ENCODE data around the gene ZXDC.

ZXDC gene

GRCh38 chr3:126490619-126491018 lies 14.9 kb upstream of the ZXDC start:
- no peak for DNase-seq (ENCODE audit: low read depth)

- DNase-seq (ENCODE audit: low read depth), result no peak
Observed at GRCh38 chr3:126488886-126489569, 13.3 kb upstream of the ZXDC start.

- no peak for DNase-seq (ENCODE audit: low read depth)
Observed at GRCh38 chr3:126488185-126488584, 12.5 kb upstream of the ZXDC start.

GRCh38 chr3:126487151-126487771 lies 11.6 kb upstream of the ZXDC start:
- no peak for DNase-seq (ENCODE audit: low read depth)

GRCh38 chr3:126486360-126486847 lies 10.7 kb upstream of the ZXDC start:
- no peak for DNase-seq (ENCODE audit: low read depth)

GRCh38 chr3:126485956-126486355 lies 10.3 kb upstream of the ZXDC start:
- DNase-seq (ENCODE audit: low read depth), result no peak

DNA sequence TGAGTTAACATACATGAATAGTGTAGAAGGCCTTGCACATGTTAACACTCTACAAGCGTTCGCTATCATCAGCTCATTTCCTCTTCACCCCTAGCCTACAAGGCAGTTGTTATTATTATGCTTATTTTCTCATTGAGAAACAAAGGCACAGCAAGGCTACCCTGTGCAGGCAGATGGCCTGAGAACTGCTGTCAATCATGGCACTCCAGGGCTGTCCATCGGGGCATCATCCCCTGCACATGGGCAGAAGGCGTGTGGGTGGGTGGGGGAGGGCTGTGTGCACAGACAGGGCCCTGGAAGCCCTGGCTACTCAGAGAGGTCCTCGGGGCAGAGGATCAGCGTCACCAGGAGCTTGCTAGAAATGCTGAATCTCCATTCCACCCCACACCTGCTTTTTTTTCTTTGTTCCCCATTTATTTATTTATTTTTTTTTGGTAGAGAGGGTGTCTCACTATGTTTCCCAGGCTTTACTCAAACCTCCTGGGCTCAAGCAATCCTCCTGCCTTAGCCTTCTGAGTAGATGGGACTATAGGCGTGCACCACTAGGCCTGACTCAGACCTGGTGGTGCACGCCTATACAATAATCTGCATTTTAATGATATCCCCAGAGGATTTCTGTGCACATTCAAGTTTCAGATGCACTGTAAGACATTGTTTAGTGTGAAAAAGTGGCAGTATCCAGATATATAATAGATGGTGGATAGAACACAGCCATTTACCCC lies 9.6 kb upstream of the ZXDC start:
- DNase-seq (ENCODE audit: low read depth), result no peak

DNA sequence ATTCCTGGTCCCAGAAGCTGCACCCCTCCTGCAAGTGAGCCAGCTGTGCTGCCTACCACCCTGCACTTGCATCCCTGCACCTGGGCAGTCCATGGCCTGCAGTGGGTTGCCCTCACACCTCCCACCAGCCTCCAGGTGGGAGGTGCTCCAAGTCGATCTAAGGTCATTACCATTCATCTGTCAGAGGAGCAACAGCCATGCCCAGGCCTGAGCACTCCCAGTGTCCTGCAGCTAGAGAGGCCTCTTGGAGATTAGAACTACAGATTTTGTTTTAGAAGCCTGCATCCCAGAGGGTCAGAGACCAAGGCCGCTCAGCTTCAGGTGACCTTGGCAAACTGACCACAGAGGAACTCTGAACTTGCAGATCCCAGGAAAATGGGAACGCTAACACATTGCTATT lies 9.0 kb upstream of the ZXDC start:
- DNase-seq (ENCODE audit: low read depth), result no peak

GRCh38 chr3:126484148-126484547 lies 8.5 kb upstream of the ZXDC start:
- no peak for DNase-seq (ENCODE audit: low read depth)

DNA sequence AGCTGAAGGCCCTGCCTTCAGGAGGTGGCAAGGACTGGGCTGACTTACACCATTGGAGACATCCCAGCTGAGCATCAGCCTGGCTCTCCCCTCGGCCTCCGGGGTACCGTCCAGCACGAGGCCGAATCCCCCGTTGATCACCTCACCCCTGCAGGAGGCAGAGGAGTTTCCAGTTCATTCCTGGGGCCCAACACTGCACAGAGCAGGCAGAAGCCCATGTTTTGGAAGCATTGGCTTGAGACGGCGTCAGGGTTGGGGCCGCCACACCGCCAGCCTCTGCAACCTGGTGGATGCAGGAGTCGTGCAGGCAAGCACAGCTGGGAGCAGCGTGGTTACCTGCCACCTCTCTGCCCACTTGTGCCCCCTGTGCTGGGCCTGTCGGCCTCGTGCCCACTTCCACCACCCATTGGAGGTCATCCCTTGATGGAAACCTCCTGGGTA lies 7.7 kb upstream of the ZXDC start:
- no peak for DNase-seq (ENCODE audit: low read depth)

DNA sequence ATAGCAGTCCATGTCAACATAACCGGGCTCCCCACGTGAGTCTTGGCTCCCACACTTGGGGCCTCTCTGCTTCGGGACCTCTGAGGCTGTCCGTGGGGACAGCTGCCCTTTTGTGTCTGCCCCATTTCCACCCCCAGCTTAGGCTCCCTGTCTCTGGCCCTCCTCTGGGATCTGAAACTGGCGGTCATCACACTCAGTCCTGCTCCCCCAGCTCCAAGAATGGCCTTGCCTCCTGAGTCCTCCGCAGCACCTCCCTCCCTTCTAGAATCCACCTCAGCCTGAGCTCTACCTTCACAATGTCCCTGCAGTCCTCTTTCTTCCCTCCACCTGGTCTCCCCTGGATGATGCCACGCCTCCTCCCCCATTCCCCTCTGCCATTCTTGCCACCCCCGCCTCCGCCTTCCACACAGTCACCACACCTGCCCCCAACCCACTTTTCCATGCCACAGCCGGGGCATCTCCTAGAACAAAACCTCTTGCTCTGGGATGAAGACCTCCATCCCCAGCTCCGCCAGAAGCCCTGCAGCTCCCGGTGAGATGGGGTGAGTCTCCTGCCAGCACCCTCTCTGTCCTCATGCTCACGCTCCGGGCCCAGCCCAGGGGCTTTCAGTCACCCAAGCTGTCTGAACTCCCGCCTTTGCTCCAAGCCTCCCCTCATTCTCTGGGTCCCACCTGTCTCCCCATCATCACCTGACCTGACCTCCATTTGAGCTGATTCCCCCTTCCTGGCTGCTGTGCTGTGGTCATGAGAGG lies 7.0 kb upstream of the ZXDC start:
- DNase-seq (ENCODE audit: low read depth), result no peak

DNA sequence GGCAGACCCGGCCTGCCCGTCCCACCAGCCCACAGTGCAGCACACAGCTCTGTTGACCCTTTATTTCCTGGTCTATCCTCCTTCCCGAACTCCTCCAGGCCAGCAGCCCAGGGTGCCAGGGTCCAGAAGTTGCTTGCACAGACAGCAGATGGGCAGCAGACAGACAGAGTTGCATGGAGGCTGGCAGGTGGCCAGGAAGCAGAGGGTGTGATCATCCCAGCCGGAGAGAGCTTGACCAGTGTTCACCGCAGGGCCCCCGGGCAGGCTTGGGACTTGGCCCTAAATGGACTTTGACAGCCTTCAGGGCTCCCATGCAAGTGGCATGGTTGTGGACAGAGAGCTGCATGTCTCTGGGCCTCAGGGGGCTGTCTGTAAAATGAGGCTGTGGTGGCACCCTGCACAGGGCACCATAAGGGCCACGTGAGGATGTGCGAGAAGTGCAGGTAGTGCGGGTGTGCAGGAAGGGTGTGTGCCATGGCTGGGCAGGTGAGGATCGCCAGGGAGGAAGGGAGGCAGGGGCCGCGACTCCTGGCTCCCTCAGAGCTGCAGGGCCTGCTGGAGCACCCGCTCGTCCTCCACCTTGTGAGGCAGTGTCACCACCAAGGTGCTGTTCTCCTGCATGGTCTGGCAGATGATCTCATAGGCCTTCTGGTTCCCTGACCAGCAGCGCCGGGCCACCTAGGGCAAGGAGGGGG lies 6.3 kb upstream of the ZXDC start:
- no peak for DNase-seq (ENCODE audit: low read depth)

DNA sequence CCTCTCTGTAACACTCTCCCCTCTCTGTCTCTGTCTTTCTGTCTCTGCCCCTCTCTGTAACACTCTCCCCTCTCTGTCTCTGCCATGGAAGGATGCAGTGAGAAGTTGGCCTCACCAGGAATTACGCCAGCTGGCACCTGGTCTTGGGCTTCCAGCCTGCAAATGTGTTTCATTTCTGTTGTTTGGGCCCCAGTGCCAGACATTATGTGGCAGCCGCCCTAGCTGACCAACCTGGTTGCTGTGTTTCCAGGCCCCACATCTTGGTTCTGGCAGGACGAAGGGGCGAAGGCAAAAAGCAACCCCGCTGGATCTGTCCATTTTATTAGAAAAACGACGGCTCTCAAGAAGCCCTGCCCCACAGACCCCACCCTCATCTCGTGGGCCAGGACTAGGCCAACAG lies 5.2 kb upstream of the ZXDC start:
- no peak for DNase-seq (ENCODE audit: low read depth)

- DNase-seq (ENCODE audit: low read depth), result no peak
Observed at GRCh38 chr3:126480206-126480605, 4.5 kb upstream of the ZXDC start.

GRCh38 chr3:126479642-126480041 lies 4.0 kb upstream of the ZXDC start:
- no peak for DNase-seq (ENCODE audit: low read depth)

DNA sequence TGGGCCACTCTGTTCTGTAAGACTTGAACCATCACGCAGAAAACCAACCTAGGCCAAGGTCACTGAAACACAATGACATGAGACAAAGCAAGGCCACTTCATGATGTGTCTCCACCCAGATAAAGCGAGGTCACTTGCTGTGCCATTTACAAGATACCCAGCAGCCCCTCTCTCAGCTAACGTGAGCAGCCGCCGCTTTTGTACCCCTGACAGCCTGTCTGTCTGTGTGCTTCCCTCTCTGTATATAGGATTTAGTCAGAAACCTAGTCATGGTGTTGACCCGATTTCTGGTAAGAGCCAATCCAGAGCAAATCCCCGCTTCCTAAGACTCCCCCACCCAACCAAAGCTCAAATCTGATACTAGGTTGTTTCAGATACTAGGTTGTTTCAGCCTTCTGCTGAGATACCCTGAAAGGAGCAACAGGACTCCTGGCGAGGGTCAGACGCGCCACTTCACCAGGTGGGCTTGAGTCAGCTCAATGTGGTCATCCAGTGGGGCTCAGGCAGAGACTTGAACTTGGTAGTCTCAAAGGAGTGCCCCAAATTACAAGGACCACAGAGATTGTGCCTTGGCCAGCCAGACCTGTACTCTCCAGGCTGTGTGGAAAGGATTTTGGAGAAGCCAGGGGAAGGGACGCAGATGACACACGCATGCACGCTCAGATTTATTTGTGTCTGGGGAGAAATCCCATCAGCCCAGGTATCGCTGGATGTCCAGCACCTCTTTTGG lies 3.1 kb upstream of the ZXDC start:
- no peak for DNase-seq (ENCODE audit: low read depth)

DNA sequence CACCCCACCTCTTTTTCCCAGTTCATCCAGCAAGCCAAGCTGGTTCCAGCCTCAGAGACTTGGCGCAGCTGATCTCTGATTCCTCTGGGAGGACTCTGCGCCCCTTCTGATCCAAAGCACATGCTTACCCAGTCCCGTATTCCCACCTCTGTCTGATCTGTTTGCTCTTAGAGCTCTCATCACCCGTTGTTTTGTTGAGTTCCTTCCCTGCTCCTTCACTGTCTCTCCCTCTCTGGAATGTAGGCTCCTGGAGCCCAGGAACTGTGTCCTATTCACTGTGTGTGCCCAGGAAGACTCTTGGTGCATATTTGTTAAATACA lies 1.3 kb upstream of the ZXDC start:
- DNase-seq (ENCODE audit: low read depth), result no peak

- no peak for DNase-seq (ENCODE audit: low read depth)
Observed at GRCh38 chr3:126476166-126477060, 722 bp upstream of the ZXDC start.

DNA sequence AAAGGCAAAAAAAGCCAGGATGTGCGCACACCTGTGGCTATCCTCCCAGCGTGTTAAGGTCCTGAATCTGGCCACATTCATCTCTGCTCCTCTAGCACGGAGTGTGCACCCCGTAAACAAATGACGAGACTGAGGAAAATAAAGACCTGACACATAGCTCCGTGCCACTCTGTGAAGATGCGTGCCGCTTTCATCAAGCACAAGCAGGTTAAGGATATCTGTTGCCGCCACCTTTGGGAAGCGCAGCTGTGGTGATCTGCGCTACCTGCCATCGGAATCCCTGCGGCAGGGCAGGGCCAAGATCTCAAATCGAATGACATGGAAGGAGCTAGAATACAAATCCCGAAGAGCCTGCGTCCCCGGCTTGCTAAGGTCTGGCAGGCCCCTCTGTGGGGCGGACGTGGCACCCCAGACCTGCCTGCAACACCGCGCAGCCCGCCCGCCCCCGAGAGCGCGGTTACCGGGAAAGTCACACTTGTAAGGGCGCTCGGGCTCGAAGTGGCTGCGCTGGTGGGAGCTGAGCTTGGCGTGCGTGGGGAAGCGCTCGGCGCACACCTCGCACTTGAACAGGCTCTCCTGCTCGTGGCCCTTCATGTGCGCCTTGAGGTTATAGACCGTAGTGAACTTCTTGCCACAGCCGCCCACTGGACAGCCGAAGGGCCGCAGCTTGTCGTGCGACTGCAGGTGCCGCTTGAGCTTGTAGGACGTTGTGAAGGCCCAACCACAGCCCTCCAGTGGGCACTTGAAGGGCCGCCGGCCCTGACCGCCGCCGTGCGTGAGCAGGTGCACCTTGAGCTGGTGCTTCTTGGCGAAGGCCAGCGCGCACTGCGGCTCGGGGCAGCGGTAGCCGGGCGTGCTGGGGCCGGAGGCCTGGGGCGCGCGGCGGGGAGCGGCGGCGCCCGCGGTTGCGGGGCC lies 936 bp downstream of the ZXDC start:
- no peak for DNase-seq (ENCODE audit: low read depth)

All from CMK (cell line).